GM19043 (cell line): ENCODE results near the gene NXT1.
"Not testable (repeated sequence)": the region's sequence is repeated elsewhere in the genome, so short reads cannot be mapped to it uniquely, and the experiment has no call there.

Source experiments
- ATAC-seq: cut with Tn5 transposase; IDR thresholded peaks from one replicate; pipeline ENCODE4 v1.9.1; 2021; ENCODE audit warnings: low read depth; ENCODE audit not compliant: unreplicated experiment

NXT1 gene

DNA sequence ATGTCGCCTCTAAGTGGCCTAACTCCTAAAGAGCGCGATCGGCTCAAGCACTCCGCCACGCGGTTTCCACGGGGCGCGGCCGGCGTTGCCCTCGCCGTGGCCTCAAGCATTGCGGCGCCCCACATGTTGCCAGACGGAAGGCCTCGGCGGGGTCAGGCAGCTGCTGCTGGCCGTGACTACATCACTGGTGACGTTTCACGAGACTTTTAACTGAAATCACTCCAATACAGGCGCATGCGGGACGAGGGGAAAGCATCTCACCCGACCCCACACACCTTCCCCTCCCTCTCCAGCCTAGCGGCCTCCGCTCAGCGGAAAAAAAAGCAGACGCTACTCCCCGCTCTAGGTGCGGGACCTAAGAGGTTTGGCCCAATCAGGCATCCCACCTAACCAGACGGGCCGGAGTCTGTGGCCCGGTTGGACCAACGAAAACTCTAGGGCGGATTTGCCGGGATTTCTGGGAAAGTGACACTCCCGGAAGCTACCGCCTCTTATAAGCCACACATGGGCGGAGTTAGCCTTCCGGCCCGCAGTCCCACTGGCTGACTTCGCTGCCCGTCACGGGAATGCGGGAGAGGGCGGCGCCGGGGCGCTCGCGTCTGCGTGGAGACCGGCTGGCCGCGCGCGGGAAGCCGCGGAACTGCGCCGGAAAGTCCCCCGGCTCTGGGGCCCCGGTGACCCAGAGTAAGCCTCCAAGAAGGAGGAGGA lies at the start of gene NXT1:
TSS of gene NXT1 (plus strand) at position 596 of the 708 bp plus-strand sequence. CDS start 3,251 bp downstream, outside the sequence.
- peak; percentile 82 for ATAC-seq

DNA sequence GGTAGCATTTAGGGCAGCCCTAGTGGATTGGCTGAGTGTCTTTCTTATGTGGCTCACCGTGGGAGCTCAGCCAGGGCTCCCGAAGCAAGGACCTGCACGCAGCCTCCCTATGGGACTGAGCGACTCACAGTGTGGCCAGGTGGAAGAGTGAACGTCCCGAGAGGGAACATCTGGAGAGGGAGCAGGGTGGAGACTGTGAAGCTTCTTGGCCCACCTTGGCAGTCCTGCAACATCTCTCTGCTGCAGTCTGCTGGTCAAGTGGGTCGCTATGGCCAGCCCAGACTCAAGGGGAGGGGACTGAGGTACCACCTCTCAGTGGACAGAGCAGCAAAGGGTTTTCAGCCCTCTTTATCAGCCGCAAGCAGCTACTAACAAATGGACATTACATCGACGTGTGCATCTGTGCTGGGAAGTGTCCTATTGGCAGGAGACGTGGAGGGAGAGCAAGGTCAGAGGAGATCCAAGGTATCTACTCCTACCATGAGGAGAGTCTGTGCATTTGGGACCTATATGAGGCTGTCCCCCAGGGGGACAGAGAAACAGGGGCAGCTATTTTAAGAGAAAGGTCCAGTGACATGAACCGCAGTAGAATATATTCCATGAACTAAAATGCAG lies 49.0 kb upstream of the NXT1 start:
- no peak for ATAC-seq

DNA sequence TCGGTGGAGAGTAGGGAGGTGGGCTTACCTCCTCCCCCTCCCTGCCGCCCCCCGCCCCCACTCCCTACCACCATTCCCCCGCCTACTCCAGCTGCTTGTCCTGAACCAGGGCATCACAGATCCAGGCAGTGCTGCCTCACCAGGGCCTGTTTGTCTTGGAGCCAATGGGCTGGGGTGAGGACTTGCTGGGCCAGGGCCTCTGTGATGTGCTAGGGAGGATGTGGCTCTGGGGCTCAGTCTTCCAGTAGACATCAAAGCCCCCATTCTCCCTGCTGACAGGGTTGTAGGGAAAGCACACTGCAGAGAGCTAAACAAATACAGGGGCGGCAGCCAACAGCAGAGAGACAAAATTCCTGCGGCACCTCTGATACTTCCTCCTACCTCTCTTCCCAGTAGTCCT lies 48.2 kb upstream of the NXT1 start:
- no peak for ATAC-seq

- no peak for ATAC-seq
Measured at GRCh38 chr20:23302801-23303200, 47.8 kb upstream of the NXT1 start.

GRCh38 chr20:23303325-23304102 lies 47.1 kb upstream of the NXT1 start:
- no peak for ATAC-seq

GRCh38 chr20:23304616-23305015 lies 46.0 kb upstream of the NXT1 start:
- ATAC-seq, result no peak

DNA sequence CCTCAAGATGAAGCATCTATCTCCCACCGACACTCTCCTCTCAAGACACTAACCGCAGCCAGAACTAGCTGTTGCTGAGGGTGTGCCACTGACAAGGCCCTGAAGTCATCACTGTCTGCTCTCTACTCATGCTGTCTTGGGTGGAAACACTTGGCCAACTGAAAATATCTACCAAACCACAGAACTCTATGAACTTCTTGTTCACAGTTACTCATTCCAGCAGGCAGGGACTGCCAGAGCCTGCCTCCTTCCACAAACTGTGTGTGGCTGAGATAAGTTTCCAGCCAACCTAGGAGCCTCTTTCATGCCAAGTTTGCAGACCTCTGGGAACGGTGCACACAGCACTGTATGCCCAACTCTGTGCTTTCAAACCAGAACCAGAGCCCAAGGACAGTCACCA lies 45.5 kb upstream of the NXT1 start:
- no peak for ATAC-seq

DNA sequence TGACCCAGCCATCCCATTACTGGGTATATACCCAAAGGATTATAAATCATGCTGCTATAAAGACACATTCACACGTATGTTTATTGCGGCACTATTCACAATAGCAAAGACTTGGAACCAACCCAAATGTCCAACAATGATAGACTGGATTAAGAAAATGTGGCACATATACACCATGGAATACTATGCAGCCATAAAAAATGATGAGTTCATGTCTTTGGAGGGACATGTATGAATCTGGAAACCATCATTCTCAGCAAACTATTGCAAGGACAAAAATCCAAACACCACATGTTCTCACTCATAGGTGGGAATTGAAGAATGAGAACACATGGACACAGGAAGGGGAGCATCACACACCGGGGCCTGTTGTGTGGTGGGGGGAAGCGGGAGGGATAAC lies 43.2 kb upstream of the NXT1 start:
- ATAC-seq, result not testable (repeated sequence)

- ATAC-seq, result no peak
Measured at GRCh38 chr20:23308024-23308423, 42.6 kb upstream of the NXT1 start.

GRCh38 chr20:23308908-23309307 lies 41.7 kb upstream of the NXT1 start:
- no peak for ATAC-seq

DNA sequence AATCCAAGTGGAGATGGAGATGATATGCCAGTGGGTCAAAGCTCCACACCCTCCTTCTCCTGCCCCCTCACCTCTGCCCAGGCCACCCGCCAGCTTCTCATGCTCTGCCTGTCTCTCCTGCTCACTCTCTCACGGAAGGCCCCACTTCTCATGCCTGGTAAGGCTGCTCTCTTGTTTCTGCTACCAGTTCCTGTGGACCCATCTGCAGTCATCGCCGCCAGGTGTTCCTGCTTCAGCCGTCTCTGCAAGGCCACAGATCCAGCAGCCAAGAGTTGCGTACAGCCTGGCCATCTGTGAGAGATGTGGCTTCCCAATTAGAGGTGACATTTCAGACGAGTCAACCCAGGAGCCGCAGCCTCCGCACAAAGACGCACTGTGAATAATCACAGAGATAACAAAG lies 40.8 kb upstream of the NXT1 start:
- no peak for ATAC-seq

GRCh38 chr20:23311947-23312506 lies 38.6 kb upstream of the NXT1 start:
- ATAC-seq, result no peak

DNA sequence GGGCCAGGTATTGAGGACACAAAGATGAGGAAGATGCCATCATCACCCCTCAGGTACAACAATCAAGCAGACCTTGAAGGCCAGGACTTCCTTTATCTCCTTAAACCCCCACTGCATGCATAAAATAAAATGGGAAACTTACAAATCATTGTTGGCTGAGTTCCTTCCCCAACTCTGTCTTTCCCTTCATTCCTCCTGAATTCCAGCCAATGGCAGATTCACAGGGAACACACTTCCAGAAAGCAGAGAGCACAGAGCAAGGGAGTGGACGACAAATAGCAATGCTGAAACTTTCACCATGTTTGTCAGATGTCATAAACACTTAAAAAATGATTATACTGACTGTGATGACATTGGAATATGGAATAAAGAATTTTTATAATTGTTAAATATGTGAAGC lies 37.3 kb upstream of the NXT1 start:
- ATAC-seq, result no peak

DNA sequence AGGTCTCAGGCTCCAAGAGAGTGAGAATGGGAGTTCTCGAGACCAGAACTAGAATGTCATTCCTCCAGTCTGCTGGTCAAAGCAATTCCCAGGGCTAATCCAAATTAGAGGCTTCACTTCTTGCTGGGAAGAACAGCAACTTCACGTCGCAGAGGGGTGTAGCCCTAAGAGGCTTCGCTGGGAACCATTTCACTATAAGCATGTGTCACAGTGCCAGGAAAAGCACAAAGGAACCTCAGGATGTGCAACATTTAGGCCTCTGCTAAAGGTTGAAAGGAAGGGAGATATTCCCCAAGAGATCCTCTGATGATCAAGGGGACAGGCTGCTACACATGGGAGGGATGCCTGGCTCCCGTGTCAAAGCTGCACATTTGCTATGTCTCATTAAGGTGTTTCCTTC lies 35.9 kb upstream of the NXT1 start:
- no peak for ATAC-seq

DNA sequence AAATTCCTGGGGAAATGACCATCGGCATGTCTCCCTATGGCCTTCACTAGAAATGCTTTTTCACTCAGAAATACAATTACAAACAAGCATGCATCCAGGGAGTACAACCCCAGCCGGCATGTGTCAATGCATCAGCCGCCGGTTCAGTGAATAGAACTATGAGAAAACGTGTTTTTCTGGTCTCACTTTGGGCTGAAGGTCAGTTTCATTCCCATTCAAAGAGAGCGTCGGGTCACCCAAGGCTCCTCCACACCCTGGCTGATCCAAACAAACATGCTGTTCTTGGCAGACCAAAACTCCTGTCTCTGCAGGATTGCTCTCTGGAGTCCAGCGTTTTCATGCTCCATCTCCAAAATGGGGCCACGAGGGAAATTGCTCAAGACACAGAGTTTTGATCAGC lies 35.5 kb upstream of the NXT1 start:
- ATAC-seq, result no peak

- no peak for ATAC-seq
Measured at GRCh38 chr20:23316626-23317025, 34.0 kb upstream of the NXT1 start.

DNA sequence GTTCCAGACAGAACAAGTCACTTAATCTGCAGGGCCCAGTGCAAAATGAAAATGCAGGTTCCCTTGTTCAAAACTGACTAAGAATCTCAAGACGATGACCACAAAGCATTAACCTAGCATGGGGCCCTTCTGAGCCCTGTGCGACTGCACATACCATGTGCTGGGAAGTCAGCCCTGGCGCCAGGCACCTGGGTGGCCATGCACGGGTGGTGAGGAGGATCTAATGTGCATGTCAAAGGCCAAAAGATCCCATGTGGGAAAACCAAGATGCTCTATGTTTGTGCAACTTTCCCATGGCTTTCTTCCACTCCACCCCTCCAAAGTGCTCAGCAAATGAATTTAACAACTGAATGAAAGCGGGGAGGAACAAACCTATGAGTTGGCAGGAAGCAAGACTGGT lies 33.5 kb upstream of the NXT1 start:
- no peak for ATAC-seq

DNA sequence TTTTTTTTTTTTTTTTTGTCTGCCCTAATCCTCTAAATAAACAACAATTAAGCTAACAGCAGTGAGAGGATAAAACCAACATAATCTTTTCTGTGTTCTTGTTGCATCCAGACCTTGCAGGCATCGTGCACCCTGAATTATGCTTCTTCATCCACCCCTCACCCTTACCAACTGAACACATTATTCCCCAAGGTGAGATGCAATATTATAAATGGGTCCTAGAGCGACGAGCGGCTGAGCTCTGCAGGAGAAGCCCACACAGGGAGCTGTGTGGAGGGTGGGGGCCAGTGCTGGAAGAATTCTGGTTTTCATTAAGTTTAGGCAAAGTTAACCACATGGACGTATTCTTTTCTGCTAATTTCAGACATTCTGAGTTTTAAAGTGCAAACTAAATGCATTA lies 32.2 kb upstream of the NXT1 start:
- no peak for ATAC-seq

GRCh38 chr20:23320317-23320716 lies 30.3 kb upstream of the NXT1 start:
- no peak for ATAC-seq

GRCh38 chr20:23325107-23325506 lies 25.5 kb upstream of the NXT1 start:
- no peak for ATAC-seq

DNA sequence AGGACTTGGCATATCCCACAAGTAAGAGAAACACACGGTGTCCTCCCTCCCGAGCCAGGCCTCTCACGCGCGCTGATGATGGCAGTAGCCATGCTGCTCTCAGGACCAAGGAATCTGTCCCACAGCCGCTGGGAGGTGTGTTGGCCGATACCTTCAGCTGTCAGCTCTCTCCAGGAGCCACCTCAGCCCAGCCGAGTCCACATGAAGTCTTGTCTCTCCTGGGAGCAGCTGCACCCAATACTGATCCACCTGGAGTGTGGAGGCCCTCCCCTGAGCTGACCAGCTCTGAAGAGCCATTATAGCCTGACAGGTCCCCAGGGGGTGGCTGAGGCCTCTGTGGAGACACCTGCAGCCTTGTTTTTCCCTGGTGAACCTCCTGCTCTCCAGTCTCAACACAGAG lies 23.8 kb upstream of the NXT1 start:
- no peak for ATAC-seq
